K562 (cell line): ENCODE data around the gene BLVRA. TPM values are rescaled to one million over a fixed set of nuclear protein-coding genes. Genes with fewer than 3 reads are reported as not detected.

Experiments
- CUX1 ChIP-seq: fragments of 200-800 bp; sonication (Bioruptor generic); IDR thresholded peaks from 2 replicates; pipeline ENCODE4 v1.6.1; 2016; ENCODE audit warnings: missing genetic modification characterization, missing compliant biosample characterization
- EGR1 ChIP-seq: fragments of 450-650 bp; conservative IDR thresholded peaks from 2 replicates; pipeline ENCODE4 v1.6.1; 2017; ENCODE audit warnings: mild to moderate bottlenecking
- ERF ChIP-seq: fragments of 450-650 bp; formaldehyde crosslinking; IDR thresholded peaks from 2 replicates; pipeline ENCODE4 v1.4.0; 2020; ENCODE audit warnings: mild to moderate bottlenecking, mixed read lengths
- HDGF ChIP-seq: fragments of 450-650 bp; IDR thresholded peaks from 2 replicates; pipeline ENCODE4 v1.6.1; 2016
- KAT8 ChIP-seq: fragments of 450-650 bp; IDR thresholded peaks from 2 replicates; pipeline ENCODE4 v1.6.1; 2016; ENCODE audit warnings: low read depth, mild to moderate bottlenecking
- KDM1A ChIP-seq, 2 experiments: fragments of 450-650 bp; IDR thresholded peaks; 2 replicates each; pipeline ENCODE4 v1.6.1; 2016; ENCODE audit warnings: mild to moderate bottlenecking in 2 of 2
- MBD2 ChIP-seq: sonication (generic); IDR thresholded peaks from 2 replicates; pipeline ENCODE4 v1.6.1; 2016; ENCODE audit warnings: low read depth, borderline replicate concordance
- NEUROD1 ChIP-seq: fragments of 150-350 bp; IDR thresholded peaks from 2 replicates; pipeline ENCODE4 v1.6.1; 2014; ENCODE audit warnings: borderline replicate concordance, low read length, low read depth; ENCODE audit not compliant: partially characterized antibody
- NFATC3 ChIP-seq: fragments of 450-650 bp; IDR thresholded peaks from 2 replicates; pipeline ENCODE4 v1.6.1; 2017; ENCODE audit warnings: mild to moderate bottlenecking
- PATZ1 ChIP-seq: fragments of 250-450 bp; sonication (Bioruptor Pico); IDR thresholded peaks from 2 replicates; pipeline ENCODE4 v1.5.0; 2020; ENCODE audit warnings: mild to moderate bottlenecking, borderline replicate concordance
- SMAD3 ChIP-seq: fragments of 450-650 bp; formaldehyde crosslinking; conservative IDR thresholded peaks from 2 replicates; pipeline ENCODE4 v1.4.0; 2020; ENCODE audit warnings: mild to moderate bottlenecking
- SMAD4 ChIP-seq: fragments of 250-450 bp; sonication (Bioruptor Pico); conservative IDR thresholded peaks from 2 replicates; pipeline ENCODE4 v1.8.0; 2021; ENCODE audit warnings: inconsistent platforms, mild to moderate bottlenecking, moderate library complexity
- SREBF1 ChIP-seq: fragments of 150-350 bp; IDR thresholded peaks from 2 replicates; pipeline ENCODE4 v1.6.1; 2014; ENCODE audit warnings: antibody characterized with exemption, low read depth, low read length, borderline replicate concordance
- TAF15 ChIP-seq: fragments of 200-400 bp; formaldehyde crosslinking; IDR thresholded peaks from 2 replicates; pipeline ENCODE4 v1.6.1; 2017; ENCODE audit warnings: mild to moderate bottlenecking, low read depth, low read length, moderate library complexity
- TEAD2 ChIP-seq: fragments of 450-650 bp; IDR thresholded peaks from 2 replicates; pipeline ENCODE4 v1.6.1; 2016; ENCODE audit warnings: missing genetic modification characterization, control low read depth, missing compliant biosample characterization
- USF1 ChIP-seq: sonication (generic); formaldehyde crosslinking; IDR thresholded peaks from 2 replicates; pipeline ENCODE4 v1.9.0; 2022; ENCODE audit warnings: mild to moderate bottlenecking, missing genetic modification reagents
- XRCC4 ChIP-seq: IDR thresholded peaks from one replicate; pipeline ENCODE4 v1.6.1; 2011; ENCODE audit not compliant: insufficient read depth, insufficient read length; ENCODE audit errors: extremely low read depth
- ZKSCAN1 ChIP-seq: fragments of 150-350 bp; IDR thresholded peaks from 2 replicates; pipeline ENCODE4 v1.6.1; 2016; ENCODE audit warnings: low read depth, low read length
- ZNF830 ChIP-seq: fragments of 250-450 bp; sonication (Bioruptor Pico); IDR thresholded peaks from 2 replicates; pipeline ENCODE4 v1.5.0; 2021; ENCODE audit warnings: mild to moderate bottlenecking
- ZSCAN29 ChIP-seq: fragments of 450-650 bp; IDR thresholded peaks from 2 replicates; pipeline ENCODE4 v1.6.1; 2017
- polyA plus RNA-seq, 8 experiments: library from polyadenylated mRNA; depleted of rRNA in 4 of 8; stranded (reverse) in 5 of 8; unstranded in 3 of 8; fragments of >200 nt; fragmentation: Nextera tagmentation in 2 of 8; fragmentation: Illumina TruSeq in 1 of 8; extraction: Ambion mirVana in 2 of 8; extraction: Trizol in 1 of 8; gene quantifications; 2 replicates each; pipeline versions ENCODE4 v1.2.1 to v1.2.3, GENCODE V29; 2011 to 2014; ENCODE audit warnings: inconsistent platforms in 1 of 8, missing spikeins in 1 of 8
- total RNA-seq, 7 experiments: library from RNA; depleted of rRNA in 6 of 7; stranded (reverse); fragments of >200 nt in 6 of 7; fragmentation: Illumina TruSeq in 2 of 7; extraction: Trizol in 2 of 7; gene quantifications; 2 replicates each; pipeline versions ENCODE4 v1.2.1 to v1.2.3, GENCODE V29; 2011 to 2021; ENCODE audit warnings: low replicate concordance in 1 of 7

BLVRA gene
- total and polyA plus RNA-seq, 9 of the 15 experiments (the other 6 are each of a cell fraction or from before 2014, with no cell fraction given): 48.5 to 147 (median 61.5) TPM

- no peak for TF ChIP-seq ZKSCAN1
- TF ChIP-seq SREBF1: no peak
- TF ChIP-seq PATZ1 (CRISPR knock-in tag): no peak
- TF ChIP-seq KAT8: no peak
- no peak for TF ChIP-seq SMAD3
- peak; percentile 53 to 66; a peak in 2 of 4 replicates for TF ChIP-seq KDM1A (IDR thresholded peaks at IDR 0.05)
- peak; percentile 14 for TF ChIP-seq NEUROD1
- no peak for TF ChIP-seq HDGF
- TF ChIP-seq ERF (CRISPR knock-in tag): no peak
- no peak for TF ChIP-seq TAF15
- TF ChIP-seq NFATC3: no peak
- no peak for TF ChIP-seq EGR1
- TF ChIP-seq ZSCAN29: no peak
- TF ChIP-seq ZNF830 (CRISPR knock-in tag): no peak
- TF ChIP-seq USF1 (CRISPR knock-in tag): no peak
- TF ChIP-seq CUX1 (CRISPR knock-in tag): no peak
- TF ChIP-seq TEAD2 (tag): no peak
- no peak for TF ChIP-seq XRCC4
- no peak; the same call in 1 of the 2 replicates for TF ChIP-seq SMAD4 (CRISPR knock-in tag)
- TF ChIP-seq MBD2: no peak
These were observed 2.0 kb upstream of the BLVRA start (continued) for GRCh38 chr7:43756368-43757072.
